ENCODE measurements around the gene SPATA33.

The SPATA33 gene

GRCh38 chr16:89619840-89620239 is 37.8 kb upstream of the SPATA33 start:
- Histone ChIP-seq H3K4me3 (ENCODE audit: low read depth, low read length) (no peak overlapping the region), H3K9me3 (no peaks in the 10 kb centered on the region), H3K27me3 (no peaks in the 10 kb centered on the region; the same call in 1 of the 2 replicates), H3K36me3 (no peaks in the 10 kb centered on the region), H3K4me1 (no peaks in the 10 kb centered on the region)
- DNase-seq: no peak
- TF ChIP-seq CTCF (IDR thresholded peaks at IDR 0.05; ENCODE audit: low read depth, low read length): no peak

GRCh38 chr16:89620406-89620841 is 37.2 kb upstream of the SPATA33 start:
- Histone ChIP-seq H3K27me3 (no peaks in the 10 kb centered on the region; the same call in 1 of the 2 replicates), H3K9me3 (no peaks in the 10 kb centered on the region), H3K4me1 (no peaks in the 10 kb centered on the region), H3K36me3 (no peaks in the 10 kb centered on the region), H3K4me3 (ENCODE audit: low read depth, low read length) (no peak overlapping the region)
- no peak for TF ChIP-seq CTCF (IDR thresholded peaks at IDR 0.05; ENCODE audit: low read depth, low read length)
- DNase-seq: no peak

- Histone ChIP-seq H3K4me1 (no peaks in the 10 kb centered on the region), H3K36me3 (no peaks in the 10 kb centered on the region), H3K4me3 (ENCODE audit: low read depth, low read length) (no peak overlapping the region), H3K9me3 (no peaks in the 10 kb centered on the region), H3K27me3 (no peaks in the 10 kb centered on the region; the same call in 1 of the 2 replicates)
- no peak for DNase-seq
- TF ChIP-seq CTCF (IDR thresholded peaks at IDR 0.05; ENCODE audit: low read depth, low read length): no peak
These were observed 36.4 kb upstream of the SPATA33 start for GRCh38 chr16:89621136-89621697.

- Histone ChIP-seq H3K4me3 (ENCODE audit: low read depth, low read length) (no peak overlapping the region), H3K9me3 (no peaks in the 10 kb centered on the region), H3K36me3 (no peaks in the 10 kb centered on the region), H3K27me3 (no peaks in the 10 kb centered on the region; the same call in 1 of the 2 replicates), H3K4me1 (no peaks in the 10 kb centered on the region)
- TF ChIP-seq CTCF (IDR thresholded peaks at IDR 0.05; ENCODE audit: low read depth, low read length): no peak
- DNase-seq: no peak
These were observed 35.8 kb upstream of the SPATA33 start for GRCh38 chr16:89621698-89622409.

- Histone ChIP-seq H3K36me3 (no peaks in the 10 kb centered on the region), H3K4me1 (no peaks in the 10 kb centered on the region), H3K9me3 (no peaks in the 10 kb centered on the region), H3K4me3 (ENCODE audit: low read depth, low read length) (no peak overlapping the region), H3K27me3 (no peaks in the 10 kb centered on the region; the same call in 1 of the 2 replicates)
- TF ChIP-seq CTCF (IDR thresholded peaks at IDR 0.05; ENCODE audit: low read depth, low read length): no peak
- peak; percentile 10 for DNase-seq
These were observed 34.0 kb upstream of the SPATA33 start for GRCh38 chr16:89623511-89624261.
